GM12878 (cell line): ENCODE results near the gene TTLL4. TPM values are rescaled to one million over a fixed set of nuclear protein-coding genes. Genes with fewer than 3 reads are reported as not detected.

Experiments
- ATAC-seq: fragments of 200-7000 bp; cut with Tn5 transposase; 3 replicates; pipeline ENCODE4 v1.9.1; 2020; ENCODE audit warnings: mild to moderate bottlenecking, moderate library complexity
- BruUV-seq: library from RNA; stranded (reverse); fragments of 400-500 nt; replicated peaks from 2 replicates; lab custom pipeline; 2021; lab: Mats Ljungman, UMichigan
- CTCF ChIA-PET: fragments of 300-600 bp; sonication (Branson Sonifier 250); formaldehyde crosslinking; extraction: SDS; loops from one replicate; lab custom pipeline; 2021; ENCODE audit warnings: inconsistent platforms; lab: Yijun Ruan, JAX
- POLR2A ChIA-PET: fragments of 350-600 bp; formaldehyde crosslinking; extraction: SDS; loops from one replicate; lab custom pipeline; 2021; ENCODE audit warnings: inconsistent platforms; lab: Charles Lee
- RAD21 ChIA-PET: fragments of 300-600 bp; sonication (Branson Sonifier 250); formaldehyde crosslinking; loops from one replicate; lab custom pipeline; 2023; ENCODE audit warnings: antibody characterized with exemption; ENCODE audit not compliant: unreplicated experiment; lab: Charles Lee
- SMC1A ChIA-PET: fragments of 300-600 bp; sonication (Branson Sonifier 250); formaldehyde crosslinking; loops from one replicate; lab custom pipeline; 2023; ENCODE audit not compliant: unreplicated experiment, uncharacterized antibody; lab: Charles Lee
- DNase-seq: peaks from one replicate; pipeline ENCODE4 v3.0.0-alpha.2; 2011; ENCODE audit warnings: low read depth, low spot score
- FAIRE-seq: peaks from 3 replicates; lab custom pipeline; 2011; peaks lifted over from hg19 to GRCh38; lab: Jason Lieb, UNC
- H2AFZ ChIP-seq: 2 replicates; pipeline ENCODE4 v1.6.0; 2011; ENCODE audit warnings: low read depth, low read length, control low read depth; ENCODE audit not compliant: control insufficient read depth
- H3K27ac ChIP-seq: 2 replicates; pipeline ENCODE4 v1.5.1; 2011; ENCODE audit warnings: control low read depth; ENCODE audit not compliant: control insufficient read depth, insufficient read depth
- H3K27me3 ChIP-seq, 2 experiments: replicated peaks in 1 of 2; 2 replicates each; pipeline versions ENCODE4 v1.6.0 to v1.6.1; 2011; ENCODE audit warnings: low read length in 1 of 2; ENCODE audit not compliant: control insufficient read depth in 2 of 2, insufficient read depth in 2 of 2
- H3K36me3 ChIP-seq, 2 experiments: 2 replicates each; pipeline ENCODE4 v1.5.1; 2011; ENCODE audit warnings: low read length in 1 of 2; ENCODE audit not compliant: control insufficient read depth in 2 of 2, insufficient read depth in 2 of 2
- H3K4me1 ChIP-seq: 2 replicates; pipeline ENCODE4 v1.6.1; 2011; ENCODE audit warnings: mild to moderate bottlenecking, low read length, moderate library complexity, mixed read lengths; ENCODE audit not compliant: control insufficient read depth, insufficient read depth
- H3K4me2 ChIP-seq: 2 replicates; pipeline ENCODE4 v1.6.0; 2011; ENCODE audit warnings: control low read depth; ENCODE audit not compliant: control insufficient read depth, insufficient read depth
- H3K4me3 ChIP-seq: fragments of 200-600 bp; sonication (generic); 2 replicates; pipeline ENCODE4 v1.5.1; 2016
- H3K79me2 ChIP-seq: 2 replicates; pipeline ENCODE4 v1.6.0; 2011; ENCODE audit warnings: low read length; ENCODE audit not compliant: control insufficient read depth, insufficient read depth
- H3K9ac ChIP-seq: 2 replicates; pipeline ENCODE4 v1.8.0; 2011; ENCODE audit warnings: low read length, control low read depth, mixed read lengths; ENCODE audit not compliant: control insufficient read depth, insufficient read depth
- H3K9me3 ChIP-seq: replicated peaks from 3 replicates; pipeline ENCODE4 v1.5.1; 2011; ENCODE audit warnings: mild to moderate bottlenecking, low read length; ENCODE audit not compliant: control insufficient read depth, insufficient read depth
- H4K20me1 ChIP-seq: 2 replicates; pipeline ENCODE4 v1.6.0; 2011; ENCODE audit not compliant: control insufficient read depth, insufficient read depth
- ATF2 ChIP-seq: IDR thresholded peaks from 2 replicates; pipeline ENCODE4 v1.6.1; 2012; ENCODE audit warnings: low read length, inconsistent platforms
- BMI1 ChIP-seq: fragments of 450-650 bp; IDR thresholded peaks from 2 replicates; pipeline ENCODE4 v1.6.1; 2016; ENCODE audit warnings: mild to moderate bottlenecking, moderate library complexity, borderline replicate concordance
- EED ChIP-seq: sonication (generic); IDR thresholded peaks from 2 replicates; pipeline ENCODE4 v1.6.1; 2016; ENCODE audit warnings: antibody characterized with exemption, low read depth
- FOXK2 ChIP-seq: fragments of 450-650 bp; IDR thresholded peaks from 2 replicates; pipeline ENCODE4 v1.6.1; 2017; ENCODE audit warnings: mild to moderate bottlenecking, moderate library complexity
- HDAC6 ChIP-seq: fragments of 200-600 bp; sonication (generic); IDR thresholded peaks from one replicate; pipeline ENCODE4 v1.8.0; 2017; ENCODE audit warnings: antibody characterized with exemption; ENCODE audit not compliant: unreplicated experiment
- HDGF ChIP-seq: fragments of 450-650 bp; IDR thresholded peaks from 2 replicates; pipeline ENCODE4 v1.6.1; 2016; ENCODE audit warnings: antibody characterized with exemption
- NBN ChIP-seq: fragments of 450-650 bp; IDR thresholded peaks from 2 replicates; pipeline ENCODE4 v1.6.1; 2016
- POLR2AphosphoS5 ChIP-seq: IDR thresholded peaks from 2 replicates; pipeline ENCODE4 v1.6.1; 2011; ENCODE audit warnings: mild to moderate bottlenecking, low read length, inconsistent platforms
- RCOR1 ChIP-seq: conservative IDR thresholded peaks from 2 replicates; pipeline ENCODE4 v1.6.1; 2012; ENCODE audit warnings: low read depth, low read length, improper control_type of control experiment
- RUNX3 ChIP-seq: IDR thresholded peaks from 2 replicates; pipeline ENCODE4 v1.6.1; 2012; ENCODE audit warnings: low read length, inconsistent platforms
- SREBF2 ChIP-seq: IDR thresholded peaks from 2 replicates; pipeline ENCODE4 v1.6.1; 2012; ENCODE audit warnings: mild to moderate bottlenecking, low read length
- TCF12 ChIP-seq: IDR thresholded peaks from 2 replicates; pipeline ENCODE4 v1.6.1; 2011; ENCODE audit warnings: low read depth, mild to moderate bottlenecking, low read length
- ZNF24 ChIP-seq: fragments of 450-650 bp; IDR thresholded peaks from 2 replicates; pipeline ENCODE4 v1.6.1; 2017; ENCODE audit warnings: antibody characterized with exemption, mild to moderate bottlenecking
- ZNF384 ChIP-seq: IDR thresholded peaks from 2 replicates; pipeline ENCODE4 v1.6.1; 2012; ENCODE audit warnings: low read depth, mild to moderate bottlenecking, low read length, improper control_type of control experiment, borderline replicate concordance
- WGBS: methylation state at CpG from one replicate; pipeline ENCODE4 v1.1.6; 2016; ENCODE audit warnings: low lambda C conversion rate; ENCODE audit not compliant: insufficient replicate concordance, insufficient coverage; ENCODE audit errors: missing lambda C conversion rate; 5-methylcytosine and 5-hydroxymethylcytosine counted together
- in situ Hi-C: fragments of 300-500 bp; cut with MboI; formaldehyde crosslinking; loops from 9 replicates; pipeline ENCODE4 v1.14.3; 2018; ENCODE audit warnings: mixed read lengths
- intact Hi-C: fragments of 100-400 bp; cut with micrococcal nuclease; formaldehyde crosslinking; loops from one replicate; pipeline ENCODE4 v1.14.2; 2022; ENCODE audit not compliant: unreplicated experiment
- polyA plus RNA-seq, 11 experiments: library from polyadenylated mRNA; depleted of rRNA in 4 of 11; unstranded in 6 of 11; stranded (reverse) in 5 of 11; fragments of >200 nt; fragmentation: Nextera tagmentation in 4 of 11; fragmentation: Illumina TruSeq in 1 of 11; extraction: Ambion mirVana in 4 of 11; extraction: Trizol in 1 of 11; gene quantifications; 1 replicate in 1 of 11; 2 replicates in 10 of 11; pipeline versions ENCODE4 v1.2.1 to v1.2.3, GENCODE V29; 2011 to 2016; ENCODE audit warnings: inconsistent platforms in 2 of 11, missing spikeins in 2 of 11, low read depth in 1 of 11
- total RNA-seq, 4 experiments: library from RNA; depleted of rRNA in 3 of 4; stranded (reverse); fragments of >200 nt in 3 of 4; fragmentation: Illumina TruSeq in 1 of 4; extraction: Trizol in 1 of 4; gene quantifications; 2 replicates each; pipeline versions ENCODE4 v1.2.1 to v1.2.3, GENCODE V29; 2013 to 2021
- TF ChIP-seq, protein P1 (sequence below): IDR thresholded peaks from 2 replicates; pipeline ENCODE4 v1.6.1; 2011; ENCODE audit warnings: borderline replicate concordance, low read depth, mild to moderate bottlenecking, moderate library complexity, mixed read lengths, low read length; ENCODE audit not compliant: insufficient read depth; ENCODE audit errors: extremely low read length
- TF ChIP-seq, protein P2 (sequence below): fragments of 450-650 bp; formaldehyde crosslinking; IDR thresholded peaks from 2 replicates; pipeline ENCODE4 v1.5.0; 2022; ENCODE audit warnings: mild to moderate bottlenecking, missing genetic modification characterization

Gene TTLL4
- total and polyA plus RNA-seq, 10 of the 15 experiments (the other 5 are each of a cell fraction or from before 2014, with no cell fraction given): 16.6 to 63.1 (median 32.9) TPM

DNA sequence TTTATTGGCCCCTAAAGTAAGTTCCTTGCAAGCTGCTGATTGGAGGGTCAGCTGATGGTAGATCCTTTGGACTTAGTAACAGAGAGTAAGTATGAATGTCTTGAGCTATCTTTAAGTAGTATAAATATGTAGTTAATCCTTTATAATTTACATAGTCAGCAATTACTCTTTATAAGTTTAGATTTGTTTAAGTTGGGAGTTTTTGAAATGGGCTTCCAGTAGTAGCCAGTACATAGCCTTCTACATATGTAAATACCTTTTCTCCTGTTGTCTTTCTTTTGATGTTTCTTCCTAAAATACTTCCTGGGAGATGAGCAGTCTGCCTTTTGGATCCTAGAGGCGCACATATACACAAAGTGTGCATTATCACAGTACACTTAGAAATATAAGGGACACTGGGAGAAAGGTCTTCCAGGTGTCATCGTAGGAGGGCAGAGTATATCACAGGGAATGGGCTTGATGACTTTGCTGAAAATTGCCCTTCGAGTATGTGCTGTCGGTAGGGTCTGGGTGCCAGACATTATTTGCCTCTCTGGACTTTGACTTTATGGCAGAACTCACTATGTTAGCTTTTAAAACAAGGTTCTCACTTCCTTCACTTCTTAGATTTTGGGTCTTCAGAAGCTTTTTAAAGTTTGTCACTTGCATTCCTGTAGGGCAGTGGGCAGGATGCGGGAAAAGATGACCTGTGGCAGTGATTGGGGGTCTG lies 21.6 kb downstream of the TTLL4 start:
- FAIRE-seq (no peak), ATAC-seq (no peak), DNase-seq (no peak)
- peaks cover 12% of the 10 kb centered on the region for H3K4me1 ChIP-seq
- intact Hi-C loops (no loop called here), in situ Hi-C loops (no loop called here)
- no peaks in the 10 kb centered on the region for H3K27me3 ChIP-seq
- no peak overlapping the region for H3K4me2 ChIP-seq
- CTCF ChIA-PET: interaction anchor here (0.6 to 1.9 kb wide), 5 partner anchors 9 to 116 kb away, joined by 3 to 5 read pairs (median 3); no protein-coding TSS in a partner anchor
- H3K36me3 ChIP-seq: peaks cover 2 to 5% of the 10 kb centered on the region in 2 experiments; a peak in 2 of 4 replicates
- 99% methylated on average over 5 of the region's 5 CpGs for WGBS
- no peaks in the 10 kb centered on the region for H4K20me1 ChIP-seq
- peaks cover 15% of the 10 kb centered on the region for H3K79me2 ChIP-seq
- no peak for TF ChIP-seq HDAC6
- TF ChIP-seq, protein P1, sequence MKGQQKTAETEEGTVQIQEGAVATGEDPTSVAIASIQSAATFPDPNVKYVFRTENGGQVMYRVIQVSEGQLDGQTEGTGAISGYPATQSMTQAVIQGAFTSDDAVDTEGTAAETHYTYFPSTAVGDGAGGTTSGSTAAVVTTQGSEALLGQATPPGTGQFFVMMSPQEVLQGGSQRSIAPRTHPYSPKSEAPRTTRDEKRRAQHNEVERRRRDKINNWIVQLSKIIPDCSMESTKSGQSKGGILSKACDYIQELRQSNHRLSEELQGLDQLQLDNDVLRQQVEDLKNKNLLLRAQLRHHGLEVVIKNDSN: no peak
- TF ChIP-seq, protein P2, sequence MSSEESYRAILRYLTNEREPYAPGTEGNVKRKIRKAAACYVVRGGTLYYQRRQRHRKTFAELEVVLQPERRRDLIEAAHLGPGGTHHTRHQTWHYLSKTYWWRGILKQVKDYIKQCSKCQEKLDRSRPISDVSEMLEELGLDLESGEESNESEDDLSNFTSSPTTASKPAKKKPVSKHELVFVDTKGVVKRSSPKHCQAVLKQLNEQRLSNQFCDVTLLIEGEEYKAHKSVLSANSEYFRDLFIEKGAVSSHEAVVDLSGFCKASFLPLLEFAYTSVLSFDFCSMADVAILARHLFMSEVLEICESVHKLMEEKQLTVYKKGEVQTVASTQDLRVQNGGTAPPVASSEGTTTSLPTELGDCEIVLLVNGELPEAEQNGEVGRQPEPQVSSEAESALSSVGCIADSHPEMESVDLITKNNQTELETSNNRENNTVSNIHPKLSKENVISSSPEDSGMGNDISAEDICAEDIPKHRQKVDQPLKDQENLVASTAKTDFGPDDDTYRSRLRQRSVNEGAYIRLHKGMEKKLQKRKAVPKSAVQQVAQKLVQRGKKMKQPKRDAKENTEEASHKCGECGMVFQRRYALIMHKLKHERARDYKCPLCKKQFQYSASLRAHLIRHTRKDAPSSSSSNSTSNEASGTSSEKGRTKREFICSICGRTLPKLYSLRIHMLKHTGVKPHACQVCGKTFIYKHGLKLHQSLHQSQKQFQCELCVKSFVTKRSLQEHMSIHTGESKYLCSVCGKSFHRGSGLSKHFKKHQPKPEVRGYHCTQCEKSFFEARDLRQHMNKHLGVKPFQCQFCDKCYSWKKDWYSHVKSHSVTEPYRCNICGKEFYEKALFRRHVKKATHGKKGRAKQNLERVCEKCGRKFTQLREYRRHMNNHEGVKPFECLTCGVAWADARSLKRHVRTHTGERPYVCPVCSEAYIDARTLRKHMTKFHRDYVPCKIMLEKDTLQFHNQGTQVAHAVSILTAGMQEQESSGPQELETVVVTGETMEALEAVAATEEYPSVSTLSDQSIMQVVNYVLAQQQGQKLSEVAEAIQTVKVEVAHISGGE (CRISPR knock-in tag): no peak
- no peak for TF ChIP-seq FOXK2
- TF ChIP-seq EED: no peak
- no peak for TF ChIP-seq TCF12
- TF ChIP-seq NBN: no peak
- no peak for TF ChIP-seq ZNF24
- TF ChIP-seq HDGF: no peak
- no peak for TF ChIP-seq ATF2
- no peak for TF ChIP-seq BMI1
- TF ChIP-seq RCOR1: no peak
- TF ChIP-seq POLR2AphosphoS5: no peak
- TF ChIP-seq ZNF384: no peak
- no peak for TF ChIP-seq RUNX3
- TF ChIP-seq SREBF2: no peak
- BruUV-seq: no TSS peak
- RAD21 ChIA-PET: no interaction called here
- SMC1A ChIA-PET: interaction anchor here (0.6 to 1.5 kb wide), 4 partner anchors 9 to 108 kb away, joined by 3 to 7 read pairs (median 4); no protein-coding TSS in a partner anchor
- no peak overlapping the region for H3K4me3 ChIP-seq
- POLR2A ChIA-PET: interaction anchor here (0.6 to 3.4 kb wide), 4 partner anchors 9 to 1319 kb away, joined by 3 to 10 read pairs (median 3); no protein-coding TSS in a partner anchor
- H3K9ac ChIP-seq: no peak overlapping the region
- H3K9me3 ChIP-seq: no peaks in the 10 kb centered on the region; the same call in 1 of the 3 replicates
- no peak overlapping the region for H2AFZ ChIP-seq
- peak overlapping the region; percentile 72; the same call in 1 of the 2 replicates for H3K27ac ChIP-seq
